ENCODE results near the gene TNFRSF12A.
A peak's percentile ranks its signal among the peaks of the same experiment; 100 is the strongest.
"Not testable (repeated sequence)": the region's sequence is repeated elsewhere in the genome, so short reads cannot be mapped to it uniquely, and the experiment has no call there.

TNFRSF12A gene

DNA sequence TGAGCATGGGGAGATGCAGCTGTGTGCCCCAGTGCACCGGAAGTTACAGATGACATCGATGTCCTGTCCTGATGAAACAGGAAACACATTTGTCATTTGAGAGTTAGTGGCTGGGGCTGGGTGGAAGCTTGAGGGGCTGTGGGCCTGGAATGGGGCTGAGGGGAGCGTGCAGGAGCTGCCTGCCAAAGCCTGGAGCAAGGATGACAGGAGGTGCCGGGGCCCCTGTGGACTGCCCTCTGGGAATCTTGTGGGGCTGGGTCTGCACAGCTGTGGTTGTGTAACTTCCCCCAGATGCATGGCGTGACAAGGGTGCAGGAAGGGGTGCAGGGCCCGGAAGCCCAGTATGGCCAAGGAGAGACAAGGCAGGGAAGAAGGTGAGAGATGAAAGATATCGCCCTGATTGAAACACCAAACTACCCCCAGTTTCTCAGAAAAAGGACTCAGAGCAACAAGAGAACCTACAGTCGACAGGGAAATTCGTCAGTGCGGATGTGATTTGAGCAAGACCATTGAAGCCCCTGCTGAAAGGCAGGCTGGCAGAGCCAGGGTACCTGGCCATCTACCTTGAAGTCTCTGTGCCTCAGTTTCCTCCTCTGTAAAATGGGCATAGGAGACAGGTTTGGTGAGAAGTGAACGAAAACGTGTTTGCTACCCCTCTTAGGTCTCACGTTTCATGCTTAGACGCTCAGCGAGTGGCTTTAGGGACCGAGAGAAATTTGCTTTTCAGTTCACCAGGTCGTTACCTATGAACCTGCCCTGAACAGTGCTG, 35.0 kb downstream of the TNFRSF12A start:
- DNase-seq (ENCODE audit: low spot score), result no peak

DNA sequence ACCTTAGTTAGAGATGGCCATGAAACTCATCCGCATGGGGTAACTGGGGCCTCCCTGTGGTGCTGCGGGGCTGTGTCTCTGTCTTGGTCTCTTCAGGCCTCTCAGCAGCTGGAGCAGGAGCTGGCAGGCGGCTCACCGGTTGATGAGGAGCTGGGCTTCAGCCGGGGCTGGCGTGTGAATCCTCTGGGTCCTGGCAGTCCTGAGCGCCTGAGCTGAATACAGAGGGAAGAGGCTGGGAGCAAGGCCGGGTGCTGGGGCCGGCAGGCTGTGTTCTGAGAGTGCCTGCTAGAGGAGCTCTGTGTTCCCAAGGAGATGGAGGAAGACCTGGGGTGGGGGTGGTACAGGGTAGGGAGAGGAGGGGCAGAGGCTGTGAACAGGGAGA, 35.6 kb downstream of the TNFRSF12A start:
- DNase-seq (ENCODE audit: low spot score), result not testable (repeated sequence)

More for the DNA sequence above, 35.0 kb downstream of the TNFRSF12A start:
- no peak for TF ChIP-seq CTCF (IDR thresholded peaks at IDR 0.05; ENCODE audit: extremely low read depth, missing control alignments)

GRCh38 chr16:3056336-3057180, 36.4 kb downstream of the TNFRSF12A start:
- no peak for TF ChIP-seq CTCF (IDR thresholded peaks at IDR 0.05; ENCODE audit: extremely low read depth, missing control alignments)

GRCh38 chr16:3057181-3058138, 37.3 kb downstream of the TNFRSF12A start:
- no peak for DNase-seq (ENCODE audit: low spot score)
- TF ChIP-seq CTCF (IDR thresholded peaks at IDR 0.05; ENCODE audit: extremely low read depth, missing control alignments), result no peak

More at GRCh38 chr16:3056336-3057180, 36.4 kb downstream of the TNFRSF12A start:
- no peak for DNase-seq (ENCODE audit: low spot score)

DNA sequence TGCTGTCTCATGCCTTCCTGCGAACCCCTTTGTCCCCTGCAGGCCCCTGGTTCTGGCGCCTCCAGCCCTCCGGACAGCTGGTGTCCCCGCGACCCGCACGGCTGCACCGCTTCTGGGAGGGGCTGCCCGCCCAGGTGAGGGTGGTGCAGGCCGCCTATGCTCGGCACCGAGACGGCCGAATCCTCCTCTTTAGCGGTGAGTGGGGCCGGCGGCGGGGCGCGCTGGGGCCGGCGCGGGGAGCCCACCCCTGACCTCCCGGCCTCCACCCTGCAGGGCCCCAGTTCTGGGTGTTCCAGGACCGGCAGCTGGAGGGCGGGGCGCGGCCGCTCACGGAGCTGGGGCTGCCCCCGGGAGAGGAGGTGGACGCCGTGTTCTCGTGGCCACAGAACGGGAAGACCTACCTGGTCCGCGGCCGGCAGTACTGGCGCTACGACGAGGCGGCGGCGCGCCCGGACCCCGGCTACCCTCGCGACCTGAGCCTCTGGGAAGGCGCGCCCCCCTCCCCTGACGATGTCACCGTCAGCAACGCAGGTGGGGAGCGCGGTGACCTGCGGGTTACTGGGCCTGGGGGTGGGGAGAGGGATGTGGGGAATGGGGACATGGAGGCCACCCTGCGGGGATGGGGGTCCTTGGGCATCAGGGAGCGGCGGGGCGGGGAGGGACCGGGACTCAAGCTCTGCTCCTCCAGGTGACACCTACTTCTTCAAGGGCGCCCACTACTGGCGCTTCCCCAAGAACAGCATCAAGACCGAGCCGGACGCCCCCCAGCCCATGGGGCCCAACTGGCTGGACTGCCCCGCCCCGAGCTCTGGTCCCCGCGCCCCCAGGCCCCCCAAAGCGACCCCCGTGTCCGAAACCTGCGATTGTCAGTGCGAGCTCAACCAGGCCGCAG, 38.2 kb downstream of the TNFRSF12A start:
- peak; percentile 69 for TF ChIP-seq CTCF (IDR thresholded peaks at IDR 0.05; ENCODE audit: extremely low read depth, missing control alignments)
- DNase-seq (ENCODE audit: low spot score), result peak; percentile 85

- peak; percentile 97 for TF ChIP-seq CTCF (IDR thresholded peaks at IDR 0.05; ENCODE audit: extremely low read depth, missing control alignments)
- peak; percentile 97 for DNase-seq (ENCODE audit: low spot score)
Observed at GRCh38 chr16:3059041-3059722, 39.0 kb downstream of the TNFRSF12A start.

Measured in GM20000 (cell line).